HG03378 (cell line): ENCODE data around the gene LPAR6.

Experiments
- ATAC-seq: cut with Tn5 transposase; IDR thresholded peaks from one replicate; pipeline ENCODE4 v1.9.1; 2021; ENCODE audit warnings: mild to moderate bottlenecking, moderate library complexity; ENCODE audit not compliant: unreplicated experiment

Gene LPAR6

DNA sequence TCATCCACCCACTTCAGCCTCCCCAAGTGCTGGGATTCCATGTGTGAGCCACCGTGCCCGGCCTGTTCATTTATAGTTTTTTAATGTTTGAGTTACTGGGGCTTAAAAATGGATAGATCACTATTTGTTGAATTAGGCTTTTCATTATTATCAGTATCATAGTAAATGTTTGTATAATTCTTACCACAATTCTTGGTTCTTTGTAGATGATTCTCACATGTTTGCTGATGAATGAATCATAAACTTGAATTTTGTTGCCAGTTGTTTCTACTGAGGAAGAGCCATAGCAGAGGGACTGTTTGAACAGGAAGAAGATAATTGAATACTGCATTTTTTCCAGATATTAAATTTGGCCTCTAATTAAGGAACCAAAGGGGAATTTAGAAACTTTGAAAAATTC lies 2.6 kb upstream of the LPAR6 start:
- no peak for ATAC-seq

DNA sequence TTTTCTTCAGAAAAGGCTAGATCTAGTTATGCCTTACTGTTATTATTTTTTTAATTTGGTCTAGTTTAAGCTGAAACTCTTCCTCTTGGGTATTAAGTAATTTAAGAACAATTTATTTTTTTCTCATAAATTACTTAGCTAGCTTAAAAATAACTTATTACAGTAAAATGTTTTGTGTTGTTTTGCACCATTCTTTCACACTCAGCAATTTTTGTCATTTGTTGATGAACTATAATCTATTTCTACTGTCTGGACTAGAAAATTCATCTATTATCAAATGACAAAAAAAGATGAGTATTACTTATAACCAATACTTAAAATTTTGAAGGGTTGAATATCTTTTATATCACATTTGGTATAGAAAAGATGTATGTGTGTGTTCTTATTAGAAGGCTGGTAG lies 1.6 kb upstream of the LPAR6 start:
- no peak for ATAC-seq

DNA sequence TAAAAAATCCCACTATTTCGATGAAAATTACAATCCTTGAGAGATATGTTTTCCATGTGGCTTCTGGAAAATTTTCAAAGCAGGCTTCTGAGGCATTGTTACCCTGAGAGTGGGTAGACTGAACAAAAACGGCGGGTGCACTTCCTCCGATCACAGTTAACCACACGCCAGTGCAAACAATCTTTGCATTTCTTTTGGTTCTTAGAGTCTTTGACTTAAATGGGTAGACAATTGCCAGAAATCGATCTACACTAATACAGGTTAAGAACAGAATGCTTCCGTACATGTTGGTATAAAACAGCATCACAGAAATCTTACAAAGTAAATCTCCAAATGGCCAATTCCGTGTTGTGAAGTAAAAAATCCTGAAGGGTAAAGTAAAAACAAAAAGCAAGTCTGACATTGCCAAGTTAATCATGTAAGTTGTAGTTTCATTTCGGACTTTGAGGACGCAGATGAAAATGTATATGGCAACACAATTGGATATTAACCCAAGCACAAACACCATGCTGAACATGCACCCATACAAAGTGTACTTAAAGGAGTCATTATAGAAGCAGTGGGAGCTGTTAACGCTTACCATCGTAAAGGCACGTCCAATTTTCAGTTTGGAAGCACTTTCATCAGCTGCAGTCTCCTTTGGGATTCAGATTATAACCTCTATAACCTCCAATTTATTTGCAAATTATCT lies 927 bp downstream of the LPAR6 start:
- no peak for ATAC-seq

DNA sequence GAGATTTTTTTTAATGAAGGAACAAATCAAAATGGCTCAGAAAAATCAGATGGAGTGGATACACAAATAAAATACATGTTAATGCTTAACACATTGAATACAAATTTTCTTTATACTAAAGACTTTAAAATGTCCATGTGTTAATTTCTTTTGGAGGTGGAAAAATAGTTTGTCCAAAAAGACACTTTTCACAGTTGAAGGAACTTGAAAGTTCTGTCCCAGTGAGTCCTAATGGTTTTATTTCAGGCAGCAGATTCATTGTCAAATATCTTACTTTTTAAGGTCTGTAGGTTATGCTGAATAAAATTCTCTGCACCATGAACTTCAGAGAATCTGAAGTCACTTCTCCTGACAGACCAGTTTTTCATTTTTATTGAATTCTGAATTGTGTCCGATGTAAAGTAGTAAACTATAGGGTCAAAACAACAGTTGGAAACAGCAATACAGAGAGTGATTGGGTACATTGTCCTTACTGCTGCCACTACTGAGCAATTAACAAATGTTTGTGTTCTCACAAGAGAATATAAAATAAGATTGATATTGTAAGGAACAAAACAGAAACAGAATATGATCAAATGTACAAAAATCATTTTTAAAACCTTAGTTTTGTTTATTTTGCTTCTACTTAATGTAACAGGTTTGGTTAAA lies 1.6 kb downstream of the LPAR6 start:
- no peak for ATAC-seq

DNA sequence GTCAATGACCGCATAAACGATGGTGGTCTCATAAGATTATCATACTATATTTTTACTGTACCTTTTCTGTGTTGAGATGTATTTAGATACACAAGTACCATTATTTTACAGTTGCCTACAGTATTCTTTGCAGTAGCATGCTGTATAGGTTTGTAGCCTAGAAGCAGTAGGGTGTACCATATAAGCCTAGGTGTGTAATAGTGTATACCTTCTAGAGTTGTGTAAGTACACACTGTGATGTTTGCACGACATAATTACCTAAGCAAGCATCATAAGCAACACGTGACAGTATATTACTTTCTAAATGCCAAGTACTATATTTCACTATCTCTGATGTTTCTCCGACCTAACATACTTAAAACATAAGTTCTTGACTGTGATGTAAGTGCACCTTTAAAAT lies 2.7 kb downstream of the LPAR6 start:
- ATAC-seq, result no peak

DNA sequence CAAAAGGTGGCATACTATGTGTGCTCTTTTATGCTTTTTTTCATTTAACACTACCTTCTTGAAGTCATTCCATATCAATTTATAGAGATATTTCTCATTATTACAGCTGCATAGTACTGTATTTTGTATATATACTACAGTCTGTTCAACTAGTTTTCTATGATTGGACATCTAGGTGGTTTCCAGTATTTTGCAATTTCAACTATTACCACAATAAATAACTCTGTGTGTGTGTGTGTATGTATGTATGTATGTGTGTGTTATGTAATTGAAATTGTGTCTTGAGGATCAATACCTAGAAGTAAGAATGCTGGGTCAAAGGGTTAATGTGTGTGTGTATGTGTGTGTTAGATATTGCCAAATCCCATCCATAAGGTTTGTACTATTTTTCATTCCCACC lies 7.0 kb downstream of the LPAR6 start:
- ATAC-seq, result no peak

DNA sequence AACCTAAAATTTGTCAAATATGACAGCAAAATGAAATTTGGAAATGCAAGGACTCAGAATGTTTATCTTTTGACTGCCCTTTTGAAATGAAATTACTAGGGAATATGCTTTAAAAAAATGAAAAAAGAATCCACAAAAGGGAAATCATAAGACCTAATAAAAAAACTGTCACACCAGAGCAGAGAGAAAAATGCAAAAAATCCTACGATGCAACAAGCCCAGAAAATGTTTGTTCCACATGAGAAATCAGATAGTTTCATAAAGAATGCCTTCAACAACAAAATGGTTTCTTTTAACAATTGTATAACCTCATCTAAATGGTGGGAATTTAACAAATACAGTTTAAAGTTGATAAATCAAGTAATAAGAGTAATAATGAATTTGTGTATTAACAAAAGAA lies 8.0 kb downstream of the LPAR6 start:
- no peak for ATAC-seq

DNA sequence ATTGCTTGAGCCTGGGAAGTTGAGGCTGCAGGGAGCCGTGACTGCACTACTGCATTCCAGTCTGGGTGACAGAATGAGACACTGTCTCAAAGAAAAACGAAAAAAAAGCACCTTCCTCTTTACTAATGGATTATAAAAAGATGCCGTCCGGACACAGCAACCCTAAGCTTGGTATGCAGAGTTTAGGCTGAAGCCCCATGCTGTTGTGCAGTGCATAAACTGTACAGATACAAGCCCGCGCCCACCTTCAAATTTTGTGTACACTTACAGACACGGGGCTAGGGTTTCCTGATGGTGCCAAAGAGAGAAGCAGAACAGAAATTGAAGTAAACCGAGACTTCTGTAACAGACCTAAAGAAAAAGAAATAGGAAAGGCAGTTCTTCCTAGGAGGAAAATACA lies 9.0 kb downstream of the LPAR6 start:
- no peak for ATAC-seq

DNA sequence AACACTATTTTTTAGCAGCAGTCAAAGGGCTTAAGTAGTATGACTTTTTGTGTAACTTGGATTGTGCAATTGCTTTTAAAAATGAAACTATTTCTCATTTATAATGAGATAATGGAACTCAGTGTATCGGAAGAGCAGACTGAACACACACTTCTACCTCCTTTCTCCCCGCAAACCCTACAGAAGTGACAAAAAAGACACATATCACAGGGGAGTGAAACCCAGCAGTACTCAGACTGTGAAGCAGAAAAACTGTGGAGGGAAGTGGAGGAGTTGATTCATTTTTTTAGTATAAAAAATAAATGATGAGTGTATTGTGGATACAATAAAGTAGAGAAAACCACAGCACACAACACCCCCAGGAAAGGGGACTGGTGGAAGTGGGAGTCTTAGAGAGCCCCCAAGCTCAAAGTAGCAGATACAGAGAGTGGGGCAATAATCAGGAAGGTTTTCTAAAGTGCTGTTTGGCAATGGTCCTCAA lies 9.7 kb downstream of the LPAR6 start:
- ATAC-seq, result no peak

DNA sequence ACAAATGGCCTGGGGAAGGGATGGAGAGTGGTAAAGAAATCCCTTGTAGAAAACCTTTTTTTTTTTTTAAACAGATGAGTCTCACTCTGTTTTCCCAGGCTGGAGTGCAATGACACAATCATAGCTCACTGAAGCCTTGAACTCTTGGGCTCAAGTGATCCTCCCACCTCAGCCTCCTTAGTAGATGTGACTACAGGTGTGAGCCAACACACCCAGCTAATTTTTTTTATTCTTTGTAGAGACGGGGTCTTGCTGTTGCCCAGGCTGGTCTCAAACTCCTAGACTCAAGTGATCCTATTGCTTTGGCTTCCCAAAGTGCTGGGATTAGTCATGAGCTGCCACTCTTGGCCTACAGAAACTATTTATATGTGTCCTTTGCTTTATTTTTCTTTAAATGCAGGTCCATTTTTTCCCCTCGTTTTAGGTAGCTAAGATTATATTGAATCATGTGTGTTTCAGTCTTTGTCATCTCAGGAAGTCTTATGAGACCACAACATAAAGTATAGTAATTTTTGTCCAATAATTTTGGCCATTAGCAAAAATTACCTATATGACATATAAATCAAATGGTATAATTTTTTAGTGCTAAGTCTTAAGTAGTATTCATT lies 10.5 kb downstream of the LPAR6 start:
- ATAC-seq, result no peak

DNA sequence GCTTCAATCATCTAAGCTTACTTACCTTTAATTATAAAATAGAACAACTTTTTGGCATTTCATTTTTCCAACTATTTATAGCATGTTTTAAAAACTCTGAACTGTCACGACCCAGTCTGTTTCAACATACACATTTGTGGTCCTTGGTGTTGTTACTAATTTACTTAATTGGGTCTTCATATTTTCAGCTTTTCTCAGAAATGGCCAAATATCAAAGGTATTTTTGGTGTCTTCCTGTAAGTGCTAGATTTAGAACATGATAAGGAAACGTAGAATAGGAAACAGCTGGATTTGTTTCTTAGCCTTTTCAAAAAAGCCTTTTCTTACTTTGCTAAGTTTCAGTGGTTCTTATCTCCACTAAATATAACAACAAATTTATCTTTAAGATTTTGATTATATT lies 11.4 kb downstream of the LPAR6 start:
- ATAC-seq, result no peak

DNA sequence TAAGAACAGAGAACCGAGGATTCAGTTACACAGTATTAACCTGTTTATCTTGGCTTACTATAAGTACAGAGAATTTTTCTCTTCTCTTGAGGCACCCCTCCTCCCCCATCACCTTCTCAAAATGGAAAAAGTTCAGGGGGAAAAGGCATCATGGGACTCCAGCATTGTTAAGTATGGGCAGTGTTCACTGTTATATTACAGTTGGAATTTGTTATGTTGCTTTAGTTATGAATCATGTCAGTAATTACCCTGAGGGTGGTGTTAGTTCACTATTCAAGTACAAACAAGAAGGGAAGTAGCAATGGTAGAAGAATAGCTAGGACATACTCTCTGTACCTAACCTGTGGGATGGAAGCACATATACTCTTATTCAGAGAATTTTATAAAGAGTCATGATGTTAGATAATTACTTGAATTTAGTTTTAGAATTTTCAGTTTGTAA lies 12.0 kb downstream of the LPAR6 start:
- ATAC-seq, result peak; percentile 49

DNA sequence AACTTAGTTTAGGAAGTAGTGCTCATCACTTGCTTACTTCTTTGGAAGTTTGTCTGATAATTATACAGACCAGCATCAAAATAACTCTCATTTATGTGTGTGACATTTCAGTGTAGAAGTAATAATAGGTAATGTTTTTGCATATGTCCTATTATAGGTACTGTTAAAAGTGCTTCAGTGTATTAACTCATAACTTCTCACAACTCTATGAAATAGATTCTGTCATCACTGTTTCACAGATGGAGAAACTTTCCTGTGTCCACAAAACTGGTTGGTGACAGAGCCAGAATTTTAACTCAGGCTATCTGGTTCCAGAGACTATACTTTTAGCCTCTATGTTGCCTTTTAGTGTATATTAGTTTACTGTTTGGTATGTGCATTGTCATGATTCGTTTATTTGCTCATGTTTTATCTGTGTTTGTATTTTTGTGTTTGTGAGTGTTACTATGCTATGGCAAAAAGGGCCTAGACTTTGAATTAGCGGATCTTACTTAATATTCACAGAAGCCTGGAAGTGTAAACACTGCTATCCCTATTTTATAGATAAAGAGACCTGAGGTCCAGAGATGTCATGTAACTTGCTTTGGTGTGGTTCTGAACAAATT lies 12.7 kb downstream of the LPAR6 start:
- no peak for ATAC-seq

DNA sequence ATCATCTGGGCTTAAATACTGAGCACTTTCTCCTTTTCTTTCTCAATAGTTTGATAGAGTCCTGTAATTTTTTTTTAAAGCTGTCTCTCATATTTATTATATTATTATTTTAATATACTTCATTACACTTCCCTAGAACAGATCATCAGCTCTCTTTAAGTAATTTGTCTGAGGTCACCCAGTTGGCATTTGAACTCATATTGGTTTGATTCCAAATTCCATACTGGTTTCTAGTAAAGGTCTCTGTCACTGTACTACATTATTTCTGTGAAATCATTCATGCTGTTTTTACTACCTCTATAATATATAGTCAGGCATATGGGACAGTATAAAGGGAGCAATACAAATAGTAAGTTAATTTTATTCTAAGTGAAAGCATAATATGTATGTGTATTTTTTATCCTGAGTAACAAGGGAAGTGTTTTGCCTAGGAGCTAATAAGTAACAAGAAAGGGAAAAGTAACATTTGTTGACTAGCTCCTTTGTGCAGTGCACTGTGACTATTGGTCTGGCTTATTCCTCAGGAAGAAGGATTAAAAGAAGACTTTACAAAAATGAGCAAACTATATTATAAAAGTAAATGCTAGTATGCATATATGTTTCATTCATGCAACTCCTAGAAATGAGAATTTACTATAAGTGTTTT lies 14.3 kb downstream of the LPAR6 start:
- ATAC-seq, result no peak

DNA sequence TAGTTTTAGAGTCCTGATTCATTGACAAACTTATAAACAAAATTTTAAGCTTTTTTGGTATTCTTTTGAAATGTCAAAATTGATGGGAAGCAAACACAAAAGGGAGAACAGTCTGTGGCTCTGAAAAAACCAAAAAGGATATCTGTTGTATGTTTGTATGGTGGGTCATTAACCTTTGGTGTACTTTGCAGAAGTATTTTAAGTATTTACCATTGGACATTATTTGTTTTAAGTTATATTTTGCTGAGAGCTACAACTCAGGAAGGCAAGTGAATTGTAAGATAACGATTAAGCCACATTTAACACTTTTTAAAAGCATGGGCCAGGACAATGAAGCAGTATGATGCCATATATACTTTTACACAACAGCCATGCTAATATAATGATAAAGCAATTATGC lies 15.2 kb downstream of the LPAR6 start:
- ATAC-seq, result no peak

DNA sequence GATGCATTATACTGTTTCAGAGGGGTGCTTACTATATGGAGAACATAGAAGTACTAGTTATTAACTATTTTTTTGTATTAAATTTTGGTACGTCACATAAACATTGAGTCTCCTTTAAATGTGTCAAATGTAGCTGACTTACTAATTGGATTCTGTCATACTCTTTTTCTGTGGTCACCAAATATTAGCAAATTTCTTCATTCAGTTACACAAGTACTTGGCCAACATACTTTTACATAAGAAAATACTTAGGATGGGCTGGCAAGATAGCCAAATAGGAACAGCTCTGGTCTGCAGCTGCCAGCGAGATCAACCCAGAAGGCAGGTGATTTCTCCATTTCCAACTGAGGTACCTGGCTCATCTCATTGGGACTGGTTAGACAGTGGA lies 19.2 kb downstream of the LPAR6 start:
- no peak for ATAC-seq

DNA sequence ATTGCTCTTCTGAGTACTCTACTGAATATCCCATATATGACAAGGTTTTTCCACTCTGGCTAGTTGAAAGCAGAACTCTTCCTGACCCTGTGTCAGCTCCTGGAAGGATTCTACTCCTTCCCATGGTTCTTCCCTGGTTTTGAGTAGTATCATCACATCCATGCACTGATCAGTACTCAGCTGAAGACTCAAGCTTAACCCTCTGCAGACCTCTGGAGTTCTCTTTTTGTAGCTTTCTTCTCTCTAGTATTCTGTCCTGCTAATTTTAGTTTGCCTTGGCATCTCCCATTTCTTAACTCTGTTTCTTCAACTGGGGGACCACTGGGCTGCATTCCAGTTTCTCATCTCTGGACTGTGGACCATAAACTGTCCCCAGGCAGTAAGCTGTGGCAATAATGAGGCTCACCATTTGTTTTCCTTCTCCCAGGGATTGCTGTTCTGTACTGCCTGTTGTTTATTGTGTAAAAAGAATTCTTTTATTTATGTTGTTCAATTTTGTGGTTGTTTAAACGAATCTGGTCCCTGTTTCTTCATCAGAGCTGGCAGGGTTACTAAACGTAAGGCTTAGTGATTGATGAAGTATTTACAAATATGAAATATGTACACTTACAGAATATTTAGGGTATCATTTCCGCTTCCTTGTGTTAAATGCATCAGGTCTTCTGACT lies 19.7 kb downstream of the LPAR6 start:
- no peak for ATAC-seq

DNA sequence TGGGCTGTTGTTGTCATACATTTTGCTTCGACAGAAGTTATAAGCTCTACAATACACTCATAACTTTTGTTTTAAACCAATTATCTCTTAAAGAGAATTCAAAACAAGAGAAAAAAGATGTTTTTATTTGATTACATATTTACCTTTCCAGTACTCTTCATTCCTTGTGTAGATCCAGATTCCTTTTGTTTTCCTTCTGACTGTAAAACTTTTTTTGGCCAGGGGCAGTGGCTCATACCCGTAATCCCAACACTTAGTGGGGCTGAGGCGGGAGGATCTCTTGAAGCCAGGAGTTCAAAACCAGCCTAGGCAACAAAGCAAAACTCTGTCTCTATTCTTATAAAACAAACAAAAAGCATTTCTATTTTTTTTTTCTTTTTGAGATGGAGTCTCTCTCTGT lies 21.7 kb downstream of the LPAR6 start:
- ATAC-seq, result no peak

DNA sequence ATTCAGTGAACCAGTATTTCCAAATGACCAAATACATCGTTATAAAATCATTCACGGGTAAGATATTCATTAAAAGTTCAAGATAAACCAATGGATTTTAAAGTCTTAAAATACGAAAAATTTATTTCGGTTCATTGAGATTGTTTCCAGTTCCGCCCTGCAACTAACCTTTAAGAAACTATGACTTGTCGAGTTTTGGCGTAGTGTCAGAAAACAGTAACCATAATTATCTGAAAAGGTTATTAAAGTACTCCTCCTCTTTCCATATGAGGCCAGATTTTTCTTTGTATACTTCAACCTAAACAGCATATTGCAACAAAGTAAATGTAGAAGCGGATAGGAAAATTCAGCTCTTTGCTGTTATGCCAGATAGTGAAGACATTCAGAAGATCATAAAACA lies 26.1 kb downstream of the LPAR6 start:
- ATAC-seq, result no peak

DNA sequence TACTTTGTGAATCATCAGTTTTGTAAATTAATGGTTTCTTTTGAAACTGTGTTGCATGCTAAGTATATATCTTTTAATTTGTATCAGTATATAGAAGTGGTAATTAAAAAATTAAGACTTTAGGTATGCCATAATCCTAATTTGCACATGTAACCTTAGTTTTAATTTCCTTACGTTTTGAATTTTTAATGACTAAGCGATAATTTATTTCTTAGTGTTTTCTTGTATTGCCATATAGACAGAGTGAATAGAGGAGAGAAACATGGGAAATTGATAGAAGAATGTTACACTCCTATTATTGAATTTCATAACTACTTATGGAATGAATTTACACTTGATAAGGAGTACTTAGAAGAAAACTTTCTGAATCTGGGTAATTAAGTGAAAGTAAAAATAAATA lies 29.5 kb downstream of the LPAR6 start:
- no peak for ATAC-seq

DNA sequence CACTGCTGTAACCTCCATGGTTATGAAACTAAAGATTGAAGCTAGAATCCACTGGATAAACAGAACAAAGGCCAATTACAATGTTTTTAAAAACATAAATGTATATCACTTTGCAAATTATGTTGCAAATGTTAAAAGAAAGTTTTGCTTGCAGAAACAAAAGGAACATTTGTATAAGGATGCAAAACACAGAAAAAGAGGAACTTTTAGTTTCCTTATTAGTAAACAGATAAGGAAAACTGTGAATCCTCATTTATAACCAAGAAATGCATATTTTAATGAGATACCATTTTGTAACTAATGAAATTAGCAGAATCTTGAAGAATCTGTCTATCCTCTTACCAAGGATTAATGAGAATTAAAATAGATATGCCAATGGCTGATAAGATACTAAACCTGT lies 32.3 kb downstream of the LPAR6 start:
- ATAC-seq, result no peak
